ENCODE results near the gene GLIS2.

Gene GLIS2

GRCh38 chr16:4354512-4355409 is 38.9 kb downstream of the GLIS2 start:
- no peak for DNase-seq

DNA sequence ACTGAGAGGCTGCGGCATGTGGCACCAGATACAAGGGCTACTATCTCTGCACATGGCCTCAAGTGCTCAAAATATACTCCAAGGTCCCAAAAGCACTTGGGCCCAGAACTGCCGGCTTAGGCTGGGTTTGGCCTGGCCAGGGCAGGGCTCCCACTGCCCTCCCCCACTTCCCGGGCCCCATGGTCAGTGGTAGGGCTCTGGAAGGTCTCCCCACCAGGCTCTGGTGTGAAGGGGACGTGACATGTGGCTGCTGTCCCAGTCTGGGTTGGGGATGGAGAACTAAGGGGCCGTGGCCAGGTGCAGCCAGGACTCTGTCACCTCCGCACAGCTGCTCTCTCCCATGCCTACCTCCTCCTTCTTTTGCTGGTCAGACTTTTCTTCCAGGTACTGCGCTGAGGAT is 41.0 kb downstream of the GLIS2 start:
- no peak for DNase-seq

DNA sequence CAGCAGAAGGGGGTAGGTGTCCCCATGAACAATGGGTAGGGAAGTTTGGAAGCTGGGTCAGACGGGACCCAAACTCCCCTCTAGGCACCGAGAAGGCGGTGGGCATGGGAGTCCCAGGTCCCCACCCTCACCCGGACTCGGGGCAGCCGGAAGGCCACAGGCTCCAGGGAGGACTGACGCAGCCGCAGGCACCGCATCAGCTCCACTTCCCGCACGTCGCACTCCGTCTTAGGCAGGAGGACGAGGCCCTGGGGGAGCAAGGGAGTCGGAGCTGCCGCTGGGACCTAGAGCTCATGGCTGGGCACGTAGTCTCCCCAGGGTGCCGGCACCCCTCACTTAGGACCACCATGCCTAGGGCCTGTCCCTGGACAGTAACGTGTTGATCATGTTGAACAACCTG is 42.4 kb downstream of the GLIS2 start:
- no peak for DNase-seq

- DNase-seq: peak; percentile 90
Observed at GRCh38 chr16:4358831-4359561, 43.1 kb downstream of the GLIS2 start.

GRCh38 chr16:4359914-4360313 is 44.0 kb downstream of the GLIS2 start:
- no peak for DNase-seq

DNA sequence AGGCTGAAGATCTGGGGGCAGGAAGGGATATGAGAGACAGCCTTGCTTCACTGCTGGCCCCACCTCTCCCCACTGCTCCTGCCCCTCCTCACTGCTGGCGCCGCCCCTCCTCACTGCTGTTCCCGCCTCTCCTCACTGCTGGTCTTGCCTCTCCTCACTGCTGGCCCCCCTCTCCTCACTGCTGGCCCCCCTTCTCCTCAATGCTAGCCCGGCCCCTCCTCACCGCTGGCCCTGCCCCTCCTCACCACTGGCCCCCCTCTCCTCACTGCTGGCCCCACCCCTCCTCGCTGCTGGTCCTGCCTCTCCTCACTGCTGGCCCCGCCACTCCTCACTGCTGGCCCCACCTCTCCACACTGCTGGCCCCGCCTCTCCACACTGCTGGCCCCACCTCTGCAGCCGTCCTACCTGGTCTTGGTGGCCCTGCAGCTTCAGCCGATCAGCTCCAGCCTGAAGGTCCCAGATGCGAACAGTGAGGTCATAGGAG is 44.7 kb downstream of the GLIS2 start:
- no peak for DNase-seq

GRCh38 chr16:4361033-4361943 is 45.4 kb downstream of the GLIS2 start:
- DNase-seq: no peak

DNA sequence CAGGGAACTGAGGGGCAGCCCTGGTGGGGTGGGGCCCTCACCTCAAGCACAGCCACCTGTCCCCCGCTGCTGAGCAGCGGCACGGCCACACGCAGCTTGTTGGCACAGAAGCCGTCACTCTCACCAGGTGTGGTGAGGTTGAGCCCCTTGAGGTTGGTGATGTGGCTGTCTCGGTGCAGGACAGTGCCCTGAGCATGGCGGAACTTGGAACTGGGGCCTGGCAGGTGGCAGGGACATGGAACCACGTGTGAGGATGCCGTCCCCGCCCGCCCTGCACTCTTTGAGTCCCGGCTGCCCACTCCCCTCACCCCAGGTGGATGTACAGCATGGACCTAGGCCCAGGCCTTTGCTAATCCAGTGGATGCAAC is 46.1 kb downstream of the GLIS2 start:
- DNase-seq: no peak

DNA sequence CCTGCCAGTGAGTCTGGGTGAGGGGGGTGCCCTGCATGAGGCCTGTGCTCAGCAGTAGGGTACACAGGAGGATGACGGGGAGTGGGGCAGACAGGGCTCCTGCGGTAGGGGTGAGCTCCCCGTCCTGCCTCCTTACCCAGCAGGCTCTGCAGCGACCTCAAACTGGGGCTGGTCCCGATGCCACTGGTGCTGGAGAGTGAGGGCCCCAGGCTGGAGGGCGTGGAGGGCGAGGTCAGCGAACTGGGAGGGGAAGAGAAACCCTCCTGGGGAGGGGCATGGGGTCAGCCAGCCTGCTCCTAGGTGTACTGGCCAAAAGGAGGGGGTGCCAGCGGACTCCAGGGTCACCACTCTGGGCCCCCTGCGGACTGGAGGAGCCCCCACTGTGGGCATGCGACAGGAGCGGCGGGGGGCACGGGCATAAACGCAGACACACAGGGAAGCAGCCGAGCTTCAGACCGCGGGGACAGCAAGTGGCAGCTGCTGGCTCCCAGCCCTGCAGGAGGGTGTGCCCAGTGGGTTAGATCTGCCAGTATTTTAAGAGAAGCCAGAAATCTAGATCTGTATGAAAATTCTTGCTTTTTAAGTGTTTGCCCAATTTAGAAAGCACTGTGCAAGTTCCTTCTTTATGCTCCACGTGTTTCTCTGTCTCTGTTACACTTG is 46.7 kb downstream of the GLIS2 start:
- no peak for DNase-seq

DNA sequence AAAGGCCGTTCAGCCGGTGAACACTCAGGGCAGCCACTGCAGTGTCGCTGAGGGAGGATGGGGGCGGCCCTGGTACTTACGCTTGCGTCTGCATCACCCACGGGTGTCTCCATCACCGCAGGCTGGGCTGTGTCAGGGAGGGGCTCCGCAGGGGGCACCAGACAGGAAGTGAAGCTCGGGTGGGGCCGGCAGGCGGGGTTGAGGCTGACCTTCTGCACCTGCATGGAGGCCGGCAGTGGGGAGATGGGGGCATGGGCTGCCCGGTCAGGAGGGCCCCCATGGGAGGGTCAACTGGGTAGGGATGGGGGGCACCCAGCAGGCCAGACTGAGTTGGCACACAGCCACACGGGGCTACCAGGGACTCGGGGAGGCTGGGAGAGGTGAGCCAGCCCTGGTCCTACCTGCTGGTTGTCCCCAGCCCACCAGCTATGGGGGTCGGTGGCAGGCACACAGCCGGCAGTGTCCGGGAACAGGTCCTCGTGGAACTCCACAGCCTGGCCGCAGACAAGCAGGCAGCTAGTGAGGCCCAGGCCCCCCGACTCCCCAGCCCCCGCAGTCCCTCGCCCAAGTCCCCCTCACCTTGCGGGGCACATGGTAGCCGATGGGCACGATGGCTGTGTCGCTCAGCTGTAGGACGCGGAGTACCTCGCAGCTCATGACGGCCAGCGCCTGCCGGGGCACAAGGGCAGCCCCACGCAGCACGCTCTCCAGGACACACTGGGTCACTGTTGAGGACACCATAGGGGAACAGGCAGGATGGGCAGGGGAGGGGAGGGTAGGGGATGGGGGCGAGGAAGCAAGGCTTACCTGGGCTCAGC is 48.5 kb downstream of the GLIS2 start:
- DNase-seq: no peak

DNA sequence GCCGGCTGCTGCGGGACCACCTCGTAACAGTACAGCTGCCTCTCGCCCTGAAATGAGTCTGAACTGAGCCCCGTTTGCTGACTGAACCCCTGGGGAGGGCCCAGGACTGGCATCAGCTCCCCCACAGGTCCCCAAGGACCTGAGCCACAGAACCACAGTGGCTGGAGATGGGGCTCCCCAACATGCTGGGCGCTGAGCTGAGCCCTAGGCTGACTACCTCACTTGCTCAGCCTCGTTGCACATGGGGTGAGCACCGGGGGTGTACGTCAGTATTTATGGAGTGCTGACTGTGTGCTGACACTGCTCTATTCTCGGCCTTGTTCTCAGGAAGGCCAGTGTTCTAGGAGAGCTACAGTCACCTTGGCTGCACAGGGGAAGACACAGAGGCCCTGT is 49.1 kb downstream of the GLIS2 start:
- DNase-seq: no peak

- DNase-seq: no peak
Observed at GRCh38 chr16:4365615-4366014, 49.7 kb downstream of the GLIS2 start.

GRCh38 chr16:4366016-4366415 is 50.1 kb downstream of the GLIS2 start:
- no peak for DNase-seq

GRCh38 chr16:4367393-4367856 is 51.6 kb downstream of the GLIS2 start:
- no peak for DNase-seq

- no peak for DNase-seq
Observed at GRCh38 chr16:4369007-4369733, 53.3 kb downstream of the GLIS2 start.

DNA sequence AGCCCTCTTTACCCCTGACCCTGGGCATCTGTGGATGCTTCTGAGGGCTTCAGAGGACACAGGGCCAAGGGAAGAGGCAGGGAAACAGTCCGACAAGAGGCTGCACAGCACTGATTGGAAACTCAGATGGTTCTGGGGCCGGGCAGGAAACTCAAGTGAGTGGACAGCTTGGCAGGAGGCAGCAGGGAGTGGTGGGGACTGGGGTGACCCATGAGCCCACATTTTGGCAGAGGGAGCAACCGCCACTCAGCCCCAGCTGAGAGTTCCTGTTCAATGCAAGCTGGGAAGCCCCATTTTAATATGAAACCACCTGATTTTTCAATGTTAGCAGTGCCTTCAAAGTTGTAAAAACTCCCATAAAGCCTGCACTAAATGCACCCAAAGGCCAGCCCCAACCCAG is 54.3 kb downstream of the GLIS2 start:
- no peak for DNase-seq

- DNase-seq: no peak
Observed at GRCh38 chr16:4370570-4371356, 54.9 kb downstream of the GLIS2 start.

DNA sequence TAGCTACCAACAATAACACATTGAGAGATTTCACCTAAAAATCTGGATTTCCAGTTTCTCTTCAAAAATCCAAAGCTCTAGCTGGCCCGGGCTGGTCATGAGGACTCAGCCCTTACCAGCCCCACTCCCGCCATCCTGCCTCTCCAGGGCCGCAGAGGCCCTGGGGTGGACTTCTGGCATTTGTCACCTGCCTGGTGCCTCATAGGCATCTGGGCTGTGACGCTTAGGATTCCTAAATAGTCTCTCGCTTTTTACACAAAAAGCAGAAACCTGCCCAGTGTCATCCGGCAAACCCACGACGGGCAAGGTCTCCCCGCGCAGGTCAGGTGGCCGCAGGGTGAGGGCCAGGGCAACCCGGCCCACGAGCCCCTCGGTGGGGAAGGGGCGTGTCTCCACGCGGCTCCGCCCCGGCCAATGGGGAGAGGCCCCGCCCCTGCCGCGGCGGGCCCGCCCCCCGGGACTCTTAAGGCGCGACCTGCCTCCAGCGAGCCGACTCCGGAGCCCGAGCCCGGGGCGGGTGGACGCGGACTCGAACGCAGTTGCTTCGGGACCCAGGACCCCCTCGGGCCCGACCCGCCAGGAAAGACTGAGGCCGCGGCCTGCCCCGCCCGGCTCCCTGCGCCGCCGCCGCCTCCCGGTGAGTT is 55.6 kb downstream of the GLIS2 start, which contains the start of gene VASN:
Gene VASN, plus strand, starts transcription at position 492 of the 644 bp plus-strand sequence. CDS start 9,030 bp downstream, outside the sequence.
- DNase-seq: peak; percentile 91

- peak; percentile 72 for DNase-seq
Observed at GRCh38 chr16:4372001-4372577, 56.2 kb downstream of the GLIS2 start.

Measured in activated effector memory CD4-positive, alpha-beta T cell treated with anti-CD3 and anti-CD28 coated beads, Interleukin-2, amount 50 U/mL, for 16 hours (primary cell).